ENCODE results near the gene SH2D6.
A peak's percentile ranks its signal among the peaks of the same experiment; 100 is the strongest.
"Not testable (repeated sequence)": the region's sequence is repeated elsewhere in the genome, so short reads cannot be mapped to it uniquely, and the experiment has no call there.

The SH2D6 gene

DNA sequence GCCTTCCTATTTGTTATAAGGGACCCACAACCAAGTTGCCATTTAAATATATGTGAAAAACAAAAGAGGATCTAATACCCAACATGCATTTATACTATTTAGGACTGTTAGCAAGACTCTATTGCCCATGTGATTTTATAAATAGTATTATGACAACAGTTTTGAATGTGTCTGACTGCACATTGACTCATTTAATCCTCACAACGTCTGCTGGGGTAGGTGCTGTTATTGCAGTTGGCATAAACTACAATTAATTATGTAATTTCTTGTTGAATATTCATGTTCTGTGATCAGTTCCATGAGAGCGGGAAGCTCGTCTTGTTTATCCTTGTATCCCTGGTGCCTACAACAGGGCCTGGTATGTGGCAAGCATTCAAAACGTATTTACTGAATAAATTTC is 53.7 kb downstream of the SH2D6 start:
- DNase-seq (ENCODE audit: low read depth in 2 of 2), result no peak
- no peak overlapping the region for H3K4me3 ChIP-seq (replicated peaks in 1 of 2; ENCODE audit: low read depth in 2 of 2, low read length in 2 of 2)
- TF ChIP-seq, protein P1, sequence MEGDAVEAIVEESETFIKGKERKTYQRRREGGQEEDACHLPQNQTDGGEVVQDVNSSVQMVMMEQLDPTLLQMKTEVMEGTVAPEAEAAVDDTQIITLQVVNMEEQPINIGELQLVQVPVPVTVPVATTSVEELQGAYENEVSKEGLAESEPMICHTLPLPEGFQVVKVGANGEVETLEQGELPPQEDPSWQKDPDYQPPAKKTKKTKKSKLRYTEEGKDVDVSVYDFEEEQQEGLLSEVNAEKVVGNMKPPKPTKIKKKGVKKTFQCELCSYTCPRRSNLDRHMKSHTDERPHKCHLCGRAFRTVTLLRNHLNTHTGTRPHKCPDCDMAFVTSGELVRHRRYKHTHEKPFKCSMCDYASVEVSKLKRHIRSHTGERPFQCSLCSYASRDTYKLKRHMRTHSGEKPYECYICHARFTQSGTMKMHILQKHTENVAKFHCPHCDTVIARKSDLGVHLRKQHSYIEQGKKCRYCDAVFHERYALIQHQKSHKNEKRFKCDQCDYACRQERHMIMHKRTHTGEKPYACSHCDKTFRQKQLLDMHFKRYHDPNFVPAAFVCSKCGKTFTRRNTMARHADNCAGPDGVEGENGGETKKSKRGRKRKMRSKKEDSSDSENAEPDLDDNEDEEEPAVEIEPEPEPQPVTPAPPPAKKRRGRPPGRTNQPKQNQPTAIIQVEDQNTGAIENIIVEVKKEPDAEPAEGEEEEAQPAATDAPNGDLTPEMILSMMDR (IDR thresholded peaks at IDR 0.05; ENCODE audit: low read depth, low read length), result no peak

GRCh38 chr2:85475799-85476490 is 57.4 kb downstream of the SH2D6 start:
- no peak overlapping the region for H3K4me3 ChIP-seq (replicated peaks in 1 of 2; ENCODE audit: low read depth in 2 of 2, low read length in 2 of 2)
- no peak for DNase-seq (ENCODE audit: low read depth in 2 of 2)
- TF ChIP-seq, protein P1 (IDR thresholded peaks at IDR 0.05; ENCODE audit: low read depth, low read length), result no peak

GRCh38 chr2:85476624-85477023 is 58.1 kb downstream of the SH2D6 start:
- DNase-seq (ENCODE audit: low read depth in 2 of 2), result no peak
- TF ChIP-seq, protein P1 (IDR thresholded peaks at IDR 0.05; ENCODE audit: low read depth, low read length), result no peak
- H3K4me3 ChIP-seq (replicated peaks in 1 of 2; ENCODE audit: low read depth in 2 of 2, low read length in 2 of 2), result no peak overlapping the region

GRCh38 chr2:85477884-85478283 is 59.4 kb downstream of the SH2D6 start:
- H3K4me3 ChIP-seq (replicated peaks in 1 of 2; ENCODE audit: low read depth in 2 of 2, low read length in 2 of 2), result no peak overlapping the region
- TF ChIP-seq, protein P1 (IDR thresholded peaks at IDR 0.05; ENCODE audit: low read depth, low read length), result no peak
- no peak for DNase-seq (ENCODE audit: low read depth in 2 of 2)

DNA sequence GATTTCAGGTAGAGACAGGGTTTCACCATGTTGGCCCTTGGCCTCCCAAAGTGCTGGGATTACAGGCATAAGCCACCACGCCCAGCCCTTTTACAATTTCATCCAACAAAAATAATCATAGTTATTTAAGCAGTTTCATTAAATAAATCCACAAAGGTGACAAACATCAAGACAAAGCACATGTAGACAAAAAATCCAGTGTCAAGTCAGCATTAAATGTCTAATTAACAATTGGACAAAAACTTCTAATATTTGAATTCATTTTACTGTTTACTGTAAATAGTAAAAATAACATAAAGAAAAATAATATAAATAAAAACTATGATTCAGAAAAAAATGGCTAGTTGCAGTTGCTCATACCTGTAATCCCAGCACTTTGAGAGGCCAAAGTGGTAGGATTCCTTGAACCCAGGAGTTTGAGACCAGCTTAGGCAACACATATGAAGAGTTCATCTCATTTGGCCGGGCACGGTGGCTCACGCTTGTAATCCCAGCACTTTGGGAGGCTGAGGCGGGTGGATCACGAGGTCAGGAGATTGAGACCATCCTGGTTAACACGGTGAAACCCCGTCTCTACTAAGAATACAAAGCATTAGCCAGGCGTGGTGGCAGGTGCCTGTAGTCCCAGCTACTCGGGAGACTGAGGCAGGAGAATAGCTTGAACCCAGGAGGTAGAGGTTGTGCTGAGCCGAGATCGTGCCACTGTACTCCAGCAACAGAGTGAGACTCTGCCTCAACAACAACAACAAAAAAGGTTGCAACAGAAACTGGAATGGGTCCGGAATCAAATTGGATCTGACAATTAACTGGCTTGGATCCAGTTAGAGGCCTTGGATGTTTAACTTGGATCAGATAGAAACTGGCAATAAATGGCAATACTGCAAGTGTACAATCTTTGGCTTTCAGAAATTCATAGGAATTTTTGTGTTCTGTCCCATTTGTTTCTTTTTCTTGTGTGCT is 63.6 kb downstream of the SH2D6 start:
- TF ChIP-seq, protein P1 (IDR thresholded peaks at IDR 0.05; ENCODE audit: low read depth, low read length), result no peak
- H3K4me3 ChIP-seq (replicated peaks in 1 of 2; ENCODE audit: low read depth in 2 of 2, low read length in 2 of 2), result no peak overlapping the region
- no peak for DNase-seq (ENCODE audit: low read depth in 2 of 2)

DNA sequence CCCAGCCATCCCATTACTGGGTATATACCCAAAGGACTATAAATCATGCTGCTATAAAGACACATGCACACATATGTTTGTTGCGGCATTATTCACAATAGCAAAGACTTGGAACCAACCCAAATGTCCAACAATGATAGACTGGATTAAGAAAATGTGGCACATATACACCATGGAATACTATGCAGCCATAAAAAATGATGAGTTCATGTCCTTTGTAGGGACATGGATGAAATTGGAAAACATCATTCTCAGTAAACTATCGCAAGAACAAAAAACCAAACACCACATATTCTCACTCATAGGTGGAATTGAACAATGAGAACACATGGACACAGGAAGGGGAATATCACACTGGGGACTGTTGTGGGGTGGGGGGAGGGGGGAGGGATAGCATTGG is 66.1 kb downstream of the SH2D6 start:
- not testable (repeated sequence) for H3K4me3 ChIP-seq (replicated peaks in 1 of 2; ENCODE audit: low read depth in 2 of 2, low read length in 2 of 2); DNase-seq (ENCODE audit: low read depth in 2 of 2)

- peak; percentile 31 to 53 for DNase-seq (ENCODE audit: low read depth in 2 of 2)
- TF ChIP-seq, protein P1 (IDR thresholded peaks at IDR 0.05; ENCODE audit: low read depth, low read length), result no peak
- H3K4me3 ChIP-seq (replicated peaks in 1 of 2; ENCODE audit: low read depth in 2 of 2, low read length in 2 of 2), result no peak overlapping the region
Measured at GRCh38 chr2:85485815-85486214, 67.3 kb downstream of the SH2D6 start.
